NOMO-1 (cell line): ENCODE measurements around the gene AP1G2.
A peak's percentile ranks its signal among the peaks of the same experiment; 100 is the strongest.

Experiments used
- DNase-seq, 2 experiments: peaks; one replicate each; lab custom pipeline; 2025; ENCODE audit not compliant: unreplicated experiment in 2 of 2; lab: John Stamatoyannopoulos, UW

Gene AP1G2

DNA sequence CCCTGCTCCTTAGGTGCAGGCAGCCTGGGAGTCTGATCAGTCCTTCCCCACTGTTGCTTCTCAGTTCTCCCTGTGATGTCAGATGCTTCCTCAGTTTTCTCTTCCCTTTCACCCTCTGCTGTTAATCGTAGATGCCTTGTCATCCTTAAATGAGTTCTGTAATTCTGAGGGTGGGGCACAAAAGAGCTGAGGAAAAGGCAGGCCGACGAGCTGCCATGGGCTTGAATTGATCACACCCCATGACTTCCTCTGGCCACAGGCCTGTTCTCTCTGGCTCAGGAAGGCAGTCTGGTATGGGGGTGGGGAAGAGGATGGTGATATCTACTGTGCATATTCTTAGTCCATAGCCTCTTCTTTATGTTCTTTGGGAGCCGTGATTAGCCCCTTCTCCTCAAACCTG is 5.2 kb upstream of the AP1G2 start:
- DNase-seq = peak; percentile 54 to 68

DNA sequence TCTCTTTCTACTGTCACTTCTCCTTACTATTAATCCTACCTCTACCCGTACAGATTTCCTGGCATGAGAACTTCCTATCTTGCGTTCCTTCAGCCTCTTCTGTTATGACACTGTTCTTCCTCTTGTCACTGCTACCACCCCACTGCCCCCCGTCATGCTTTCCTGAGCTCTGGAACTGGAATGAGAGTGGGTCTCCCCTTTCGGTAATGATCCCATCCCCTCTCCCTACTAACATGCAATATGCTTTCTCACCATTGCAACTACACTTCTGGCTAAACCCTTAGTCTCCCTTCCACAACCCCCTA is 4.9 kb upstream of the AP1G2 start:
- no peak for DNase-seq

DNA sequence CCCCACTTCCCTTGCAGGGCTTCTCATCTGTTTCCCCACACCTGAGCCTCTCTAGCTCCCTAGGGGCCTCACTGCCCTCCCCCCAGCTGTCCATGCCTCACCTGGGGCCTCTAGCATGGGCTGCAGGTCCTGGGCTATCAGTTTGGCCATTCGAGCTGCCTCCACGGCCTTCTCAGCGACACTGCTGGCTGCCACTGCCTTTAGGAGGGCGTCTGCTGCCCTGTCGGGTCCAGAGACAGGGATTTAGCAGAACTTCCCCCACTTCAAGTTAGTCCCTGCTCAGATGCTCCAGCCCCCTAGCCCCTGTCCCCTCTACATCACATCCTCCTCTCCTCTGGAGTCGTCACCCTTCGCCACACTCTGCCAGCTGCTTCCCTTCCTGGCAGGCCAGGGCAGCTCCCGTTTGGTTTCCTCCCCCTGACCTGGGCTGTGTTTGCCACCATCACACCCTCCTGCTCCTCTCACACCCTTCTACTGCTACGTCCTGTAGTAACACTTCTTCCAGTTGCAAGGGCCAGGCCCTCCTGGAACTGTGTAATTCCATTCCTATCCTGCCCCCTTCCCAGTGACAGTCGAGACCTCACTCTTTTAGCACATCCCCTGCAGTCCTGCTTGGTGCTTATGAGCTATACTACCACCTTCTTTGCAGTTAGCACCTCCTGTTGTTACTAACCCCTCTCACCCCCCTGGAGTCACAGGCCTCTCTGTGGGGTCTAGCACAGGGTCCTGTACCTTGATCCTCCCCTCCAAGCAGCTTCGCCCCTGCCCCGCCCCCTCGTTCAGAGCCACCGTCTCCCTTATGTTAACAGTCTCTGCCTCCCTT is 4.3 kb upstream of the AP1G2 start:
- no peak for DNase-seq

DNA sequence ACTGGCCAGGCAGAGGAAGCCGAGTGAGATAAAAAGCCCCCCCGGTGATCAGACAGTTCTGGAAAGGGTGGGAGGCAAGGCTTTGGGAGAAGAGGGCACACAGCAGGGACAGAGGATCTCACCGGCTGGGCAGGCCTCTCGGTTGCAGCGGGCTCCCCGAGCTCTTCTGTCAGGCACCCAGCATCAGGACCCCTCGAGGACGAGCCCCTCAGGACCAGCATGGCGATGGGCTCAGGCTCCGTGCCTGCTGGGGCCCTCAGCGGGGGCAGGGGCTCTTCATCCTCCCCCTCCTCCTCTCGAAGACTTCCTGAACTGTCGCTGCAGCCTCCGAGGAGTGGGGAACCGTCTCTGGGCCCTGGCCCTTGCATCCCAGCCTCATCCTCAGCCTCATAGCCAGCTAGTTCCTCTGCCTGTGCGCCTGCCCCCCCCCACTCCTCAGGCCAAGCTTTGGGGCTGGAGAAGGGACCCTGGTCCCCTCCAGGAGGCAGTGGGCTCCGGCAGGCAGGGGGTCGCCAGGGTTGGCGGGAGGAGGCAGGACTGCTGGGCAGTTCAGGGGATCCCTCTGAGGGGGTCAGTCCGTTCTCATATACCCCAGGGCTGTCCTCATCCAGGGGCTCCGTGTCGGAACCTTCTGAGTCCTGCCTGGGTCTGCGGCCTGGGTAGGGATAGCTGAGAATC is 3.4 kb upstream of the AP1G2 start:
- no peak for DNase-seq

DNA sequence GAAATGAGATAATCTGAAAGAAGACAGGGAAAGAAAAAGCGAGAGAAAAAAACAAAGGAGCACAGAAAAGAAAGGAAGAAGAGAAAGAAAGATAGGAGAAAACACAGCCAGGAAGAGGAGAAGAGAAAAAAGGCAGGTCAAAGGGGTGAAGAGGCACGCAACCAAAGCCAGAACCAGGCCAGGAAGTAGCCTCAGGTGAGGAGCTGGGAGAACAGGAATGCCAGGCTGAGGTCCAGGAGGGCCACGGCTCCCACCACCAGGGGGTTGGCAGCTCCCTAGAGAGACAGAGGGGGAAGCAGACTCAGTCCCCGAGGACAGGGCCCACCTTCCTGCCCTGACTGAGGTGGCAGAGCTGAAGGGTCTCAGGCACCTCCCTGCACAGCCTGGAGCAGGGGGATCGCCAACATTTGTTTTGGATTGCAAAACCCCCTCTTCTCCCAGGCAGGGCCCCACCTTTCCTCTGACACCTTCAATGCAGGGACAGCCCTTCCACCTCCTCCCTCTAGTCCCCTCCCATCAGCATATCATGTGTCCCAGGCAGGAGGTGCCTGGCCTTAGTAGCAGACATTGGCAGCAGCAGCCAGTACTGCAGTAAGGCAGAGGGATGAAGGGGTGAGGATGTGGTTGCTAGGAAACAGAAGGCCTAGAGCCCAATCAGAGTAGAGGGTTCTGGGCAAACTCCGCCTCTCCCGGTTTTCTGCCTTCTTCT is 2.0 kb upstream of the AP1G2 start:
- DNase-seq = no peak

DNA sequence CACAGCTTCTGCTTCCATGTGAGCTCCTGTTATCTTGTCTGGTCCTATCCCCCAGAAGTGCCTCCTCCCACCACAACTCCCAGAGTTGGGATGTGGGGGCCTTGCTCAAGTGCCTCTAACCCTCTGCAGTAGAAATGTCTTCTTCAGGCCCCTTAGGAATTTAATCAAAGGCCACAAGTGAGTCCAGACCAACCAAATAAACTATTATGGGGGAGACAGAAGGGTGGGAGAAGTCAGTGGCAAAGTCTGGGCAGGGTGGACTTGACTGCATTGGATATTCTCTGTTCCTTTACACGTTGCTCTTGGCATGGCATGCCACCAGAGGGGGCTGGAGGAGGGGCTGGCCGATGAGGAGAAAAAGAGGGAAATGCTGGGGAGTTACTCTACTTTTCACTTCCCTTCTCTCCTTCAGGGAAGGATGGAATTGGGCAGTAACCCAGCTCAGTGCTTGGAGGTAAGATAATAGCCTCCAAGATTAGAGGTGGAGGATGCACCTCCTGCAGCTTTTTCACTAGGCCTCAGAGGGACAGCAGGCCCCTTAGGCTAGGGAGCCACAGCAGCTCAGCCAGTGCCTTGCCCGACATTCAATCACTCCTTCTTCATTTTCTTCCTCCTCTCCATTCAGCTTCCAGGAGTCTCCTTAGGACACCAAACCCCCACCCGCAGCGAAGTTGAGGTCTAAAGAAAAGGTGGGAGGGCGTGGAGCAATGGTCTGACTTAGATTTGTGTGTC is 1.2 kb upstream of the AP1G2 start:
- DNase-seq = peak in 1 of 2 experiments; percentile 20

DNA sequence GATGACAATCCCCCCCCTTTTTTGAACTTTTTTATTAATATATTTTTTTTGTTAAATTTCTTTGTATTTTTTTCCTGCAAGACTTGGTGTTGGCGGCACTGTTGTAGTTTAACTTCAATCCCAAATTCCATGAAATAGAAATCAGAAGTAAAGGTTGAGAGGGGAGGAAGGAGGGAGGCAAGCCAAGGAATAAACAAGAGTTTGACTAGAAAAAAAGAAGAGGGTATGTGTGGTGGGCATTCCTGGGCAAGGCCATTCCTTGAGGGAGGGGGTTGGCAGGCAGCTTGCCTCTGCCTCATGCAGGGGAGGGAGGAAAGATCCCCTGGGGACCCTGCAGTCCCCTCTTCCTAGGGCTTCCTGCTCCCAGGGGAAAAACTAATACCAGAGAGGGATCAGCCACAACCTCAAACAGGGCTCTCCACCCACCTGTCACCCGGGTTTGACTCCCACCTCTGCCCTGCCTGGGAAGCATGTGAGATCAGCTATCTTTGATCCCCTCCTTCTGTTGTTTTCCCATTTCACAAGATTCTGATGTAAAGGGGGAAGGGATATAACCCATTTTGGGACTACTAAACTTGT is 519 bp upstream of the AP1G2 start:
- DNase-seq = no peak

DNA sequence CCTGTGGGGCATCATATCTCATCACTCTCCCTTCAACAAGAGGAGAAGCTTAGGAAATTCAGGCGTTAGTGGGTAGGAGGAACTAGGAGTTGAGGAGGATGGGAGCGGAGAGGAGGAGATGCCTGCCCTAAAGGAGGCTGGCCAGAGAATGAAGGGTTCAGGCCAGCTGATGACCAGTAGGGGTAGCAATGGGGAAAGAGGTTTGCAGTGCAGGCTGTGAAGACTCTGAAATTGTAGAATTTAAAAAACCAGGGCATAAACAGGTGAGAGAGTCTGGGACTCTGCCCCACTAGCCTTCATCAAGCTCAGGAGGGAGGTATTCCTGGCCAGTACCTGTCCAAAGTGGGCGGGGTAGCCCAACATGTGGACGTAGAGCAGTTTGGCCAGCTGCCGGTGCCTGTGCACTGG is 809 bp downstream of the AP1G2 start:
- no peak for DNase-seq

DNA sequence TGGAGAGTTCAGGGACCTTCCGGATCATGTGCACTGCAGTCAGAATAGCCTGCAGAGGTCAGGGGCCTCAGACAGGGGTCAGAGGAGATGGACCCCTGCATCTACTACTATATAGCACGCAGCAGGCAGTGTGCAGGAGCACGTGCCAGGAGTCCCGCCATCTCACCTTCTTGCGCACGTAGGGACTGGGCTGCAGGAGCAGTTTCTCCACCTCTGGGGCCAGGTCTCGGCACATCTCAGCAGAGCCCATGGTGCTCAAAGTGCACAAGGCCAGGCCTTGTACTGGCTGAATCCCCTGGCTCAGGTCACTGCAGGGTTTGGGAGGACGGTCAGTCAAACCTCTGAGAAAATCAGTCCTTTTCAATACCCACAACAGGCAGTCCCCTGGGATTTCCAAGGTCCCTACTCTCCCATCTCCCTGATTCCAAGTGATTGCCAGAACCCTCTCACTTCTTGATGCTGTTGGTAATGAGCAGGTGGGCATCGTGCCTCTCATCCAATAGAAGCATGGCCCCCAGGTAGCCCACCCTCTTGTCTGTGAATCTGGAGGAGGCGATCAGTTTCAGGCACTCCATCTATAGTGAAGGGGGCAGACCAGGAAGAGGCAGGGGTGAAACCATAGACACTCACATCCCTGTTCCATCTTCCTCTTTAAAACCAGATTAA is 1.3 kb downstream of the AP1G2 start:
- DNase-seq = no peak

DNA sequence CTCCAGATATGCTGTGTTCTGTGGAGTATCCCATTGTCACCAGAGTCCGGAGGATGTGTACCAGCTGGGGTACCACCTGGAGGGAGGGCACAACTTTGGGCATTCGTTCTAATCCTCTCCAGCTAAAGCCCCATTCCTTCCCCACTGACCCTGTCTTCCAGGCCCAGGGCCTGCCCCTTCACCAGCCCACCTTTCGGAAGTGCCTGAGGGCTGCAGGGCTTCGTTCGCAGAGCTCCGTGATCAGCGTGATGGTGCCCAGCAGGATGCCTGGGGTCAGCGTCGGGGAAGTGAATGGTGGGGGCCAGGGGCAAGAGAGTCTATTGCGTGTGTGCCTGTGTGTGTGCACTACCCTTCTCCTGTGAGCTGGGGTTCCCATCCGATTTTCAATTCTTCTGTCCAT is 2.0 kb downstream of the AP1G2 start:
- DNase-seq = no peak

DNA sequence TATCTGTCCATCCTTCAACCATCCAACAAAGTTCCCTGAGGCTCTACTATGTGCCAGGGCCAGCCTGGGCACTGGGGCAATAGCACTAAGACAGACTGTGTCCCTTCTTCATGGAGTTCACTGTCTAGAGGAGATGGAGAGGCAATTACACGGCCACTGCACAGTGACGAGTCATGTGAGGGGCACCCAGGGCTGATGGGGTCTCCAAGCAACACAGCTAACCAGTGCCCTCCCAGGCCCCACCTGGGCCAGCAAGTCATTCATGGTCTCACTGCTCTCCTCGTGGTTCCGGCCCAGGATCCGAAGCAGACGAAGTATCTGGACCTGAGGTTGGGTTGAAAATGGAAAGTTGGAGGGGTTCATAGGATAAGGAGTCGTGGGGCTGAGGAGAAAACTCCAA is 2.7 kb downstream of the AP1G2 start:
- DNase-seq = no peak

DNA sequence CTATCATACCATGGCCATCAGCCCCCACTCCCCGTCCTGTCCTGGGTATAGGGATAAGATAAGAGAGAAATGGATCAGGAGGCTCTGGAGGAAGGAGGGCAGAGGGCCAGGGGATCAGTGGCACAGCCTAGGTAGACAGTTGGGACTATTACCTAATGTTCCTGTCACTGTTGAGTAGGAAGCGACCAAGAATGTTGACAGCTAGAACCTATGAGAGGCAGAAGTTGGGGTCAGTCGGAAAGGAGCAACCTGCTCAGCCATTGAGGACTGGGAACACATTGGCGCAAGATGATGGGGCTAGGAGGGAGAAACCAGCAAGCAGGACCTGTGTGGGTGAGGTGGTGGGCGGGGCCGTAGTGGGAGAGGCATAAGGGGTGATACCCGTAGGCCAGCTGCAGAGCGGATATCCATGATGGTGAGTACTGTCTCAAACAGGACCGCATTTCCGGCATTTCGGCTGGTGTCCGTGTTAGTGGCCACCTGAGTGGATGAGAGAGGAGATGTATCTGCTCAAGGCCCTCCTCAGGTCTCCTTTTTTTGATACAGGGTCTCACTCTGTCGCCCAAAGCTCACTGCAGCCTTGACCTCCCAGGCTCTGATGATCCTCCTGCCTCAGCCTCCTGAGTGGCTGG is 3.3 kb downstream of the AP1G2 start:
- no peak for DNase-seq

DNA sequence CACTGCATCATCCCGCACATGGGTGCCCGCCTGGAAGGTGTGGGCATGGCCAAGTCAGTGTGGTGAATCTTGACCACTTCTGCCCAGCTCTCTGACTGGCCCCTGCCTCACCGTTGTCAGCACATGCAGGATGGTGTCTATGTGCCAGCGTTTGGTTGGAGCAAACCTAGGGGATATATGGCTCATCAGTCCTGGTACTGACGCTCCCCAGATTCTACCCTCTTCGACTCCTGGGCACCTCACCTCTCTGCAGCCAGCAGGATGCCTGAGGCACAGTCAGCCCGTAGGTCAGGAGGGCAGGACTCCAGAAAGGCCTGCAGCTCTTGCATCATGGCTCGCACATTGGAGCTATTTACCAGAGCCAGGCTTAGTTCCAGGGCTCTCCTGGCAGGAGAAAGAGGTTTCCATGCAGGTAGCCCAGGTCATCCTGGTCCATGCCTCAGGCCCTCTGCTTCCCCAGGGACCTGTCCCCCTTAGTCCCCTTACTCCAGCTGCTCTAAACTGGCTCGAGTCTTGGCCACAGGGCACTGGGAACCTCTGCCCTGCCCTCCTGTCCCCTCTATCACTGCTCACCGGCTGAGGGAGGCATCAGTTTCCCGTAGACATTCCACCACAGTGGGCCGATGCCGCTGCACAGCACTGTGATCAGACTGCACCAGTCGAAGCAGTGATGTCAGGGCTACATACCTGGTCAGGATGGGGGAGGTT is 4.0 kb downstream of the AP1G2 start:
- no peak for DNase-seq

DNA sequence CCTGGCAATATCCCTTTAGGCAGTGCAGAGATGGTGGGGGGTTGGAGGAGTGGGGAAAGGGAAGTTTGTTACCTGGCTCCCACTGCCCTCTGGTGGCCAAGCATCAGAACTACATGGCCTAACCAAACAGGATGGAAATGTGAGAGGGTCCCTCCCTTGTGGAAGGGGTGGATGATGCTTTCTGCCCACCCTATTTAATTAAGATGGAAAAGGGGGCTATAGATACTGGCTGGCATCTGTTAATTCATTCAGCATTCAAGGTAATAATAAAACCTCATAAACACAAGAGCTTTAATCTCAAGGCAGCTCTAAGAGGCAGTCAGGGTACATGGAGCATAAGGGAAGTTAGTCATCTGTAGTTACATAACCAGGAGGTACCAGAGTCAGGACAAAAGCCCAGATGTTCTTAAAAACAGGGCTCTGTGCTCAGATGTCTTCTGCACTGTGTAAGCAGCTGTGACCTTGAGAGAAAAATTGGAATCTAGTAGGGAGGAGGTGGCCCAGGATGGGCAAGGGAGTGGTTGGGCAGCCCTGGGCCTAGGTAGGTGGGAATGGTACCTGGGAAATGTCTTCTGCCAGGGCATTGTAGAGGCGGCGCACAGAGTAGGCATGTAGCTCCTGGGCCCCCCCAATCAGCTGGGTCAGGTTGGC is 4.6 kb downstream of the AP1G2 start:
- peak; percentile 17 to 49 for DNase-seq

DNA sequence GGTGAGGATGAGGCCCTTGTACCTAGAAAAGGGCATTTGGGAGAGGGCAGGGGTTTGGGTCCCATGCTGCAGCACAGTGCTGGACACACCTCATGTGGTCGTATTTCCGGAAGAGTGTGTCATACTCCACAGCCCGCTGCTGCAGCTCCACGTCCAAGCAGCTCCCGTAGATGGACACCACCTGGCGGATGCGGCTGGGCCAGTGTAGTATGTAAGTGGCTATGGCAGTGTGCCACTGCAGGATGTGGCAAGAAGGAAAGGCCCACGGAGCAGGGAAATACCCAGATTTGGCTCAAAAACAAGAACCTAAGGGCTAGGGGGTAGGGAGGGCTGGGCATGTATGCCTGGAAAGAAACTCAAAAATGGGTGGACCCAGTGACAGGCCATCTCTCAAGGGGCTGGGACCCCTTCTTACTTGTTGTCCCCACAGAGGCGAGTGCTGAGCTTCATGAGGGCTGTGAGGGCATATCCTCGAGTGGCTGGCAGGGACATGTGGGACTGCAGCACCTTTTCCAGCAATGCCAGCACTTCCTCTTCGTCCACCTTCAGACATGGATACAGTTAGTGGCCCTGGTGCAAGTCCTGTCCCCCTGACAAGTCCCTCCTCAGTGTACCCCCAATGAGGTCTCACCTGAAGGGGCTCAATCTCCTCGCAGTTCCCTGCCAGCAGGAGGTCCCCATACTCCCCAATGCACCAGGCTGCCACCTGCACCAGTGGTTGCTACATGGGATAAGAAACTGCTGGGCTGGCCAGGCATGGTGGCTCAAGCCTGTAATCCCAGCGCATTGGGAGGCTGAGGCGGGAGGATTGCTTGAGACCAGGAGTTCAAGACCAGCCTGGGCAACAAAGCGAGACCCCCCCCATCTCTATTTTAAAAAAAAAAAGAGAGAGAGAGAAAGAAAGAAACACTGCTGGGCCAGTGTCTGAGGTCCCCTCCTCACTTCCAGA is 5.4 kb downstream of the AP1G2 start:
- DNase-seq = no peak

DNA sequence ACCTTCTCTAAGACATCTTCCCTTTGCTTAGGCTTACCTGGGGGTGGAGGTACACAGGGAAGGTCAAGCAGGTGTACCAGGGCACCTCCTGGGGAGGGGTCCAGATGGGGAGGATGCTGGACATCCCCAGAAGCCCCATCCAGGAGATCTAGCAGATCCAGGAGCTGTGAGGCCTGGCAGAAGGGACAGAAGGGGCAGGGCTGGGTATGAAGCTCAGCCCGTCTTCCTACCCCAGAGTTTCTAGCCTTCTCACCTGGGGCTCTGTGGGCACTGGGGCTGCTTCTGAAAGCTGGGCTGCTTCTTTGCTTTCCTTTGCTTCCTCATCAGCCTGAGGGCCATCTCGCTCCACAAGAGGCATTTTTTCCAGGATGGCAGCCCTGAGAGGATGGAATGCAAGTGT is 6.3 kb downstream of the AP1G2 start:
- no peak for DNase-seq

DNA sequence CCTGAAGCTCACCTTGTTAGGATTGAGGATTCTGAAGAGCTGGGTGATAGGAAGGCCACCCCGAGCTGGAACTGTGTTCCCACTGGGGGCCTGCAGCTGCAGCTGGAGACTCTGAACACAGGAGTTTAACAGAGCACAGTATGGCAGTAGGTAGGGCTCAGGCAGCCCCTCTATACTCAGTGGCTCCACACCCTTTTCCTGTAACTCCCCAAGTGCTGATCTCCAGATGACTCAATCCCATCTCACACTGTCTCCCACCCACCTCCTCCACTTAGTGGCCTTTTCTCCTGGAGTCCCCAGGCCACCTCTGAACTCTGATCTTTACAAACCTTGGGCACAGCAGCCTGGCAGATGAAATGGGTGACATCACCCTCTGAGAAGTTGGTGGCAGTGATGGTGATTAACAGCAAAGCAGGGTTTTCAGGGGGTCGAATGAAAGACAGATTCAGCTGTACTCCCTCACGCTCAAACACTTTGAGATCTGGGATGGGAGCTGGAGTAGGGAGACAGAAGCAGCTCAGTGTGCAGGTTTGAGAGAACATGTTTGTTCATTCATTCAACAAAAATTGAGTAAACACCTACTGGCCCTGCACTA is 7.6 kb downstream of the AP1G2 start:
- DNase-seq = no peak
